BJ (cell line): Measurements from ENCODE around the gene WWOX. TPM values are rescaled to one million over a fixed set of nuclear protein-coding genes. Genes with fewer than 3 reads are reported as not detected.

ENCODE experiments used
- CTCF ChIA-PET: fragments of 350-600 bp; formaldehyde crosslinking; extraction: SDS; loops from one replicate; lab custom pipeline; 2021; ENCODE audit warnings: antibody characterized with exemption, inconsistent platforms; lab: Yijun Ruan, JAX
- POLR2A ChIA-PET: fragments of 300-600 bp; sonication (Branson Sonifier 250); formaldehyde crosslinking; extraction: SDS; loops from one replicate; lab custom pipeline; 2021; ENCODE audit warnings: antibody characterized with exemption; lab: Charles Lee
- DNase-seq: peaks from one replicate; pipeline ENCODE4 v3.0.0-alpha.2; 2011; ENCODE audit warnings: low read depth
- H3K27me3 ChIP-seq: 2 replicates; pipeline ENCODE4 v1.6.0; 2011; ENCODE audit warnings: low read length; ENCODE audit not compliant: control insufficient read depth, insufficient read depth
- H3K36me3 ChIP-seq: 2 replicates; pipeline ENCODE4 v1.5.1; 2011; ENCODE audit warnings: low read length; ENCODE audit not compliant: control insufficient read depth, insufficient read depth
- H3K4me3 ChIP-seq: 2 replicates; pipeline ENCODE4 v1.5.1; 2011; ENCODE audit warnings: low read depth, mild to moderate bottlenecking, control low read depth, low read length
- CTCF ChIP-seq: IDR thresholded peaks from 2 replicates; pipeline ENCODE4 v1.5.1; 2011; ENCODE audit warnings: low read depth, mild to moderate bottlenecking, control low read depth, inconsistent platforms, low read length, moderate library complexity; ENCODE audit not compliant: insufficient read depth
- polyA plus RNA-seq: library from polyadenylated mRNA; depleted of rRNA; stranded (reverse); fragments of >200 nt; gene quantifications from 2 replicates; pipeline ENCODE4 v1.2.3, GENCODE V29; 2011

Gene WWOX
- polyA plus RNA-seq, 1 experiment: 3.1 TPM

GRCh38 chr16:79188739-79189122 lies 1089.3 kb downstream of the WWOX start:
- Histone ChIP-seq H3K27me3 (no peaks in the 10 kb centered on the region), H3K36me3 (no peaks in the 10 kb centered on the region), H3K4me3 (no peak overlapping the region)
- DNase-seq: no peak
- CTCF ChIA-PET: no interaction called here
- TF ChIP-seq CTCF: no peak
- POLR2A ChIA-PET: no interaction called here

- POLR2A ChIA-PET: no interaction called here
- no peak for TF ChIP-seq CTCF
- no peak overlapping the region for H3K4me3 ChIP-seq
- CTCF ChIA-PET: interaction anchor here (0.6 kb wide), 1 partner anchor 67 kb away, joined by 3 read pairs; no protein-coding TSS in a partner anchor
- no peaks in the 10 kb centered on the region for H3K36me3 ChIP-seq
- H3K27me3 ChIP-seq: no peaks in the 10 kb centered on the region
- DNase-seq: no peak
Observed at GRCh38 chr16:79190542-79190941, 1091.1 kb downstream of the WWOX start.

- CTCF ChIA-PET: no interaction called here
Observed at GRCh38 chr16:79191933-79192332, 1092.5 kb downstream of the WWOX start.

GRCh38 chr16:79192904-79193303 lies 1093.5 kb downstream of the WWOX start:
- Histone ChIP-seq H3K27me3 (no peaks in the 10 kb centered on the region), H3K4me3 (no peak overlapping the region), H3K36me3 (no peaks in the 10 kb centered on the region)
- no peak for TF ChIP-seq CTCF
- no peak for DNase-seq
- CTCF ChIA-PET: no interaction called here
- POLR2A ChIA-PET: no interaction called here

More at GRCh38 chr16:79191933-79192332, 1092.5 kb downstream of the WWOX start:
- Histone ChIP-seq H3K4me3 (no peak overlapping the region), H3K36me3 (no peaks in the 10 kb centered on the region), H3K27me3 (no peaks in the 10 kb centered on the region)
- no peak for DNase-seq
- POLR2A ChIA-PET: no interaction called here
- TF ChIP-seq CTCF: no peak

GRCh38 chr16:79194291-79194690 lies 1094.8 kb downstream of the WWOX start:
- DNase-seq: no peak
- no peaks in the 10 kb centered on the region for H3K36me3 ChIP-seq
- TF ChIP-seq CTCF: no peak
- POLR2A ChIA-PET: no interaction called here
- CTCF ChIA-PET: no interaction called here
- H3K27me3 ChIP-seq: no peaks in the 10 kb centered on the region
- no peak overlapping the region for H3K4me3 ChIP-seq
